Keratinocyte (primary cell): Measurements from ENCODE around the gene AQP2. TPM values are rescaled to one million over a fixed set of nuclear protein-coding genes. Genes with fewer than 3 reads are reported as not detected.
A peak's percentile ranks its signal among the peaks of the same experiment; 100 is the strongest.

Experiments used
- DNase-seq: peaks from one replicate; pipeline ENCODE4 v3.0.0-alpha.2; 2011; ENCODE audit warnings: low read depth, missing footprints, low spot score
- FAIRE-seq: peaks from 2 replicates; lab custom pipeline; 2011; peaks lifted over from hg19 to GRCh38; lab: Jason Lieb, UNC
- H2AFZ ChIP-seq: 2 replicates; pipeline ENCODE4 v1.6.0; 2012; ENCODE audit warnings: low read length, control low read depth, inconsistent platforms; ENCODE audit not compliant: control insufficient read depth
- H3K27ac ChIP-seq: 2 replicates; pipeline ENCODE4 v1.5.1; 2011; ENCODE audit warnings: low read length; ENCODE audit not compliant: control insufficient read depth, insufficient read depth
- H3K27me3 ChIP-seq: 3 replicates; pipeline ENCODE4 v1.6.0; 2011; ENCODE audit warnings: low read length; ENCODE audit not compliant: control insufficient read depth, insufficient read depth; ENCODE audit errors: extremely low read depth
- H3K36me3 ChIP-seq, 2 experiments: 2 replicates in 1 of 2; 3 replicates in 1 of 2; pipeline ENCODE4 v1.5.1; 2011; ENCODE audit warnings: low read length in 2 of 2, mild to moderate bottlenecking in 1 of 2; ENCODE audit not compliant: control insufficient read depth in 2 of 2, insufficient read depth in 2 of 2; ENCODE audit errors: extremely low read depth in 1 of 2
- H3K4me1 ChIP-seq: 3 replicates; pipeline ENCODE4 v1.5.1; 2011; ENCODE audit warnings: low read length; ENCODE audit not compliant: control insufficient read depth, insufficient read depth; ENCODE audit errors: extremely low read depth
- H3K4me2 ChIP-seq: 3 replicates; pipeline ENCODE4 v1.6.0; 2011; ENCODE audit warnings: low read depth, low read length; ENCODE audit not compliant: control insufficient read depth, insufficient read depth; ENCODE audit errors: extremely low read depth
- H3K4me3 ChIP-seq, 3 experiments: fragments of 200-600 bp in 1 of 3; sonication (generic) in 1 of 3; 2 replicates in 2 of 3; 3 replicates in 1 of 3; pipeline ENCODE4 v1.5.1; 2011 to 2016; ENCODE audit warnings: low read length in 3 of 3, mild to moderate bottlenecking in 3 of 3, control low read depth in 2 of 3, inconsistent platforms in 1 of 3, low read depth in 1 of 3, mixed read lengths in 1 of 3, mixed run types in 1 of 3, moderate library complexity in 1 of 3; ENCODE audit not compliant: control insufficient read depth in 2 of 3, insufficient read depth in 2 of 3; ENCODE audit errors: extremely low read depth in 1 of 3
- H3K79me2 ChIP-seq: 2 replicates; pipeline ENCODE4 v1.6.0; 2012; ENCODE audit warnings: low read length; ENCODE audit not compliant: control insufficient read depth, insufficient read depth
- H3K9ac ChIP-seq: 3 replicates; pipeline ENCODE4 v1.6.0; 2011; ENCODE audit warnings: low read length; ENCODE audit not compliant: control insufficient read depth, insufficient read depth; ENCODE audit errors: extremely low read depth
- H3K9me1 ChIP-seq: 3 replicates; pipeline ENCODE4 v1.6.0; 2011; ENCODE audit warnings: low read length; ENCODE audit not compliant: control insufficient read depth, insufficient read depth; ENCODE audit errors: extremely low read depth
- H3K9me3 ChIP-seq: 2 replicates; pipeline ENCODE4 v1.5.1; 2012; ENCODE audit warnings: low read depth, low read length; ENCODE audit not compliant: control insufficient read depth
- H4K20me1 ChIP-seq: 3 replicates; pipeline ENCODE4 v1.6.0; 2011; ENCODE audit warnings: low read length; ENCODE audit not compliant: control insufficient read depth, insufficient read depth; ENCODE audit errors: extremely low read depth
- EZH2 ChIP-seq: IDR thresholded peaks from one replicate; pipeline ENCODE4 v1.6.1; 2012; ENCODE audit warnings: inconsistent platforms, mild to moderate bottlenecking, low read length, moderate library complexity
- dilution Hi-C: fragments of 300-500 bp; cut with MboI; formaldehyde crosslinking; loops from one replicate; pipeline ENCODE4 v1.7.0; 2020; ENCODE audit warnings: low sequenced_read_pairs; ENCODE audit not compliant: extremely low pct_ligation_motif_present
- polyA plus RNA-seq, 5 experiments: library from polyadenylated mRNA; depleted of rRNA in 3 of 5; stranded (reverse) in 3 of 5; stranded (forward) in 1 of 5; unstranded in 1 of 5; fragments of >200 nt; gene quantifications; 1 replicate in 1 of 5; 2 replicates in 3 of 5; 3 replicates in 1 of 5; pipeline versions ENCODE4 v1.2.1 to v1.2.3, GENCODE V29; 2011 to 2012; ENCODE audit warnings: missing spikeins in 2 of 5, low read depth in 1 of 5, low replicate concordance in 1 of 5
- TF ChIP-seq, protein P1 (sequence below), 3 experiments: IDR thresholded peaks in 1 of 3; conservative IDR thresholded peaks in 1 of 3; optimal IDR thresholded peaks in 1 of 3; 2 replicates in 2 of 3; 3 replicates in 1 of 3; pipeline versions ENCODE3 to v1.5.1; 2011; ENCODE audit warnings: low read length in 3 of 3, mild to moderate bottlenecking in 3 of 3, moderate library complexity in 2 of 3, control low read depth in 1 of 3, inconsistent platforms in 1 of 3; ENCODE audit not compliant: insufficient read depth in 2 of 3; ENCODE audit errors: extremely low read depth in 1 of 3

Gene AQP2
- polyA plus RNA-seq, 1 donor (not counting 4 experiments of a cell fraction or from before 2014, with no cell fraction given), result not detected

- FAIRE-seq (no peak), DNase-seq (no peak)
- no peak overlapping the region for H3K27ac ChIP-seq
- H3K79me2 ChIP-seq, result no peaks in the 10 kb centered on the region
- no peaks in the 10 kb centered on the region for H3K9me1 ChIP-seq
- no peaks in the 10 kb centered on the region for H3K36me3 ChIP-seq
- H3K4me2 ChIP-seq, result no peak overlapping the region
- H2AFZ ChIP-seq, result no peak overlapping the region
- H3K27me3 ChIP-seq, result no peaks in the 10 kb centered on the region
- dilution Hi-C loops, result no loop called here
- no peaks in the 10 kb centered on the region for H3K9me3 ChIP-seq
- H4K20me1 ChIP-seq, result no peaks in the 10 kb centered on the region
- peaks cover 26% of the 10 kb centered on the region for H3K4me1 ChIP-seq
- no peak overlapping the region for H3K9ac ChIP-seq
- no peak overlapping the region for H3K4me3 ChIP-seq
- no peak for TF ChIP-seq EZH2
- TF ChIP-seq, protein P1, sequence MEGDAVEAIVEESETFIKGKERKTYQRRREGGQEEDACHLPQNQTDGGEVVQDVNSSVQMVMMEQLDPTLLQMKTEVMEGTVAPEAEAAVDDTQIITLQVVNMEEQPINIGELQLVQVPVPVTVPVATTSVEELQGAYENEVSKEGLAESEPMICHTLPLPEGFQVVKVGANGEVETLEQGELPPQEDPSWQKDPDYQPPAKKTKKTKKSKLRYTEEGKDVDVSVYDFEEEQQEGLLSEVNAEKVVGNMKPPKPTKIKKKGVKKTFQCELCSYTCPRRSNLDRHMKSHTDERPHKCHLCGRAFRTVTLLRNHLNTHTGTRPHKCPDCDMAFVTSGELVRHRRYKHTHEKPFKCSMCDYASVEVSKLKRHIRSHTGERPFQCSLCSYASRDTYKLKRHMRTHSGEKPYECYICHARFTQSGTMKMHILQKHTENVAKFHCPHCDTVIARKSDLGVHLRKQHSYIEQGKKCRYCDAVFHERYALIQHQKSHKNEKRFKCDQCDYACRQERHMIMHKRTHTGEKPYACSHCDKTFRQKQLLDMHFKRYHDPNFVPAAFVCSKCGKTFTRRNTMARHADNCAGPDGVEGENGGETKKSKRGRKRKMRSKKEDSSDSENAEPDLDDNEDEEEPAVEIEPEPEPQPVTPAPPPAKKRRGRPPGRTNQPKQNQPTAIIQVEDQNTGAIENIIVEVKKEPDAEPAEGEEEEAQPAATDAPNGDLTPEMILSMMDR (optimal IDR thresholded peaks at IDR 0.05 in 1 of 3, IDR thresholded peaks at IDR 0.05 in 1 of 3, conservative IDR thresholded peaks at IDR 0.05 in 1 of 3; ENCODE audit: extremely low read depth in 1 of 3, insufficient read depth in 2 of 3, low read length in 3 of 3), result no peak
Observed at GRCh38 chr12:49942512-49942893, 8.0 kb upstream of the AQP2 start.

DNA sequence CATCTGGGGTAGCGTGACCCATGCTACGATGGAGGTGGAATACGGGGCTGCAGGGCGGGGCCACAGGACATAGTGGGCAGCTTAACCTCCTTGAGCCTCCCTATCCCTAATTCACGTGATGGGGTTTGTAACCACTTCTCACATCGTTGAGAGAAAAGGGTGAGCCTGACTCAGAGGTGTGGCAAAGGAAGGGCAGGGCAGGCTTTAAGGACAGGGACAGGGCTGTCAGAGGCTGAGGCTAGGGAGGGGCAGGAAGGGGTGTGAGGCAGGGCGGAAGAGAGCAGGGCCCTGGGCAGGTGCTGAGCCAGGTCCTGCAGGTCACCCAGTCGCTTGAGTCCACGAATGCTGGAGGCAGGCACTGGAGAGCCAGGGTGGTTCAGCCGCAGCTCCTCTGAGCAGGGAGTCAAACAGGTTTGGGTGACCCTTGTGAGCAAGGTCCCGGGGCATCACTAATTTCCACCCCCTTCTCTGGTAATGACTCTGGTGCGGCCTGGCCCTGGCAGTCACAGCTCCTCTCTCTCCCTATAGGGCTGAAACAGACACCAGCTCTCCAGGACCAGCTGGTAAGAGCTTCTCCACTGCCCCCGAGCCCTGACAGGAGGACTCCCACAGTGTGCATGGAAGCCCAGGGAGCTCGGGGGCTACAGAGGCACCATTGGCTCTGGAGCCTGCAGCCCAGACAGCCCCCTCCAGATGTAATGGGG, 7.5 kb upstream of the AQP2 start:
- no peaks in the 10 kb centered on the region for H3K79me2 ChIP-seq
- no peaks in the 10 kb centered on the region for H4K20me1 ChIP-seq
- no peaks in the 10 kb centered on the region for H3K9me1 ChIP-seq
- H3K4me2 ChIP-seq, result peak overlapping the region; percentile 36
- no peak overlapping the region for H3K27ac ChIP-seq
- peaks cover 20% of the 10 kb centered on the region for H3K4me1 ChIP-seq
- DNase-seq (no peak), FAIRE-seq (peak; percentile 80)
- dilution Hi-C loops, result no loop called here
- H3K27me3 ChIP-seq, result no peaks in the 10 kb centered on the region
- H2AFZ ChIP-seq, result peak overlapping the region; percentile 57
- H3K9ac ChIP-seq, result no peak overlapping the region
- H3K9me3 ChIP-seq, result no peaks in the 10 kb centered on the region
- no peak for TF ChIP-seq EZH2
- TF ChIP-seq, protein P1 (optimal IDR thresholded peaks at IDR 0.05 in 1 of 3, IDR thresholded peaks at IDR 0.05 in 1 of 3, conservative IDR thresholded peaks at IDR 0.05 in 1 of 3; ENCODE audit: extremely low read depth in 1 of 3, insufficient read depth in 2 of 3, low read length in 3 of 3), result no peak
- no peak overlapping the region for H3K4me3 ChIP-seq
- H3K36me3 ChIP-seq, result no peaks in the 10 kb centered on the region
